Cardiac fibroblast (primary cell): ENCODE data around the gene PPP4C.
A peak's percentile ranks its signal among the peaks of the same experiment; 100 is the strongest.

Experiments
- DNase-seq, 2 donors: peaks; one replicate each; pipeline versions ENCODE4 v3.0.0 to v3.0.0-alpha.2; 2010; ENCODE audit warnings: low read depth in 2 of 2
- H3K4me3 ChIP-seq, 2 donors: replicated peaks in 1 of 2; 1 replicate in 1 of 2; 2 replicates in 1 of 2; pipeline ENCODE4 v1.5.1; 2011; ENCODE audit warnings: low read depth in 2 of 2, low read length in 2 of 2, mild to moderate bottlenecking in 2 of 2, moderate library complexity in 1 of 2
- TF ChIP-seq, protein P1 (sequence below): IDR thresholded peaks from one replicate; pipeline ENCODE4 v1.5.1; 2011; ENCODE audit warnings: low read depth, mild to moderate bottlenecking, low read length, inconsistent platforms

PPP4C gene

DNA sequence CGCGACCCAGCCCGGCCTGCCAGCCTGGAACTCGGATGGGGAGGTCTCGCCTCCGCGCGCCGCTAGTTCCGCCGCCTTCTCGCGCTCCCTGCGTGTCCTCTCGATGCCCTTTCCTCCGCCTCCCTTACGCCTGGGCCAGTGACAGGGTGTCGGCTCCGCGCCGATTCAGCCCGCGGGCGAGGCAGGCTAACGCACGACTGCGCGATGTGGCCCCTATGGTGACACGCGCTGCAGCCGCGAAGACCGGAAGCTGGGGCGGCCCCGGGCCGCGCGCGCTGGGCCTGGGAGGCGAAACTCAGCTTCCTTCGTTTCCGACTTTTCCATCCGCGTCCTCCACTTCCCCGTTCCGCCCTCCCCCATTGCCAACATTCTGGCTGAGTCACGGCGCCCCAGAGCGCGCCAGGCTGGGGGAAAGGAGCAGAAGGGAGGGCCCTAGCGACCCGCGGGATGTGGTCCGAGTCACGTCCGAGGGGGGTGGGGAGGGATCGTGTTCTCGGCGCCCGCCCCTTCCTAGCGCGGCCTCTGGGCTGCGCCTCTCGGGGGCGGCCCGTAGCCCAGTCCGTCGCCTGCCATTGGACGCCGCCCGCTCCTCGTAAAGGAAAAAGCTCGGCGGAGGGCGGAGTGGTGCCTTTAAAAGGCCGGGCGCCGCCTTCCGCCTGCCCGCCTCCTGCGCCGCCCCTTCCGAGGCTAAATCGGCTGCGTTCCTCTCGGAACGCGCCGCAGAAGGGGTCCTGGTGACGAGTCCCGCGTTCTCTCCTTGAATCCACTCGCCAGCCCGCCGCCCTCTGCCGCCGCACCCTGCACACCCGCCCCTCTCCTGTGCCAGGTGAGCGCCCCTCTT is 10.5 kb upstream of the PPP4C start, which contains the start of gene ALDOA:
Gene ALDOA (plus strand): TSS at position 659 of the 841 bp plus-strand sequence. CDS start 1,138 bp downstream, outside the sequence.
- peak within 1 kb of the TSS; percentile 98 to 100 for H3K4me3 ChIP-seq
- TF ChIP-seq, protein P1, sequence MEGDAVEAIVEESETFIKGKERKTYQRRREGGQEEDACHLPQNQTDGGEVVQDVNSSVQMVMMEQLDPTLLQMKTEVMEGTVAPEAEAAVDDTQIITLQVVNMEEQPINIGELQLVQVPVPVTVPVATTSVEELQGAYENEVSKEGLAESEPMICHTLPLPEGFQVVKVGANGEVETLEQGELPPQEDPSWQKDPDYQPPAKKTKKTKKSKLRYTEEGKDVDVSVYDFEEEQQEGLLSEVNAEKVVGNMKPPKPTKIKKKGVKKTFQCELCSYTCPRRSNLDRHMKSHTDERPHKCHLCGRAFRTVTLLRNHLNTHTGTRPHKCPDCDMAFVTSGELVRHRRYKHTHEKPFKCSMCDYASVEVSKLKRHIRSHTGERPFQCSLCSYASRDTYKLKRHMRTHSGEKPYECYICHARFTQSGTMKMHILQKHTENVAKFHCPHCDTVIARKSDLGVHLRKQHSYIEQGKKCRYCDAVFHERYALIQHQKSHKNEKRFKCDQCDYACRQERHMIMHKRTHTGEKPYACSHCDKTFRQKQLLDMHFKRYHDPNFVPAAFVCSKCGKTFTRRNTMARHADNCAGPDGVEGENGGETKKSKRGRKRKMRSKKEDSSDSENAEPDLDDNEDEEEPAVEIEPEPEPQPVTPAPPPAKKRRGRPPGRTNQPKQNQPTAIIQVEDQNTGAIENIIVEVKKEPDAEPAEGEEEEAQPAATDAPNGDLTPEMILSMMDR = no peak
- peak; percentile 99 to 100 for DNase-seq

DNA sequence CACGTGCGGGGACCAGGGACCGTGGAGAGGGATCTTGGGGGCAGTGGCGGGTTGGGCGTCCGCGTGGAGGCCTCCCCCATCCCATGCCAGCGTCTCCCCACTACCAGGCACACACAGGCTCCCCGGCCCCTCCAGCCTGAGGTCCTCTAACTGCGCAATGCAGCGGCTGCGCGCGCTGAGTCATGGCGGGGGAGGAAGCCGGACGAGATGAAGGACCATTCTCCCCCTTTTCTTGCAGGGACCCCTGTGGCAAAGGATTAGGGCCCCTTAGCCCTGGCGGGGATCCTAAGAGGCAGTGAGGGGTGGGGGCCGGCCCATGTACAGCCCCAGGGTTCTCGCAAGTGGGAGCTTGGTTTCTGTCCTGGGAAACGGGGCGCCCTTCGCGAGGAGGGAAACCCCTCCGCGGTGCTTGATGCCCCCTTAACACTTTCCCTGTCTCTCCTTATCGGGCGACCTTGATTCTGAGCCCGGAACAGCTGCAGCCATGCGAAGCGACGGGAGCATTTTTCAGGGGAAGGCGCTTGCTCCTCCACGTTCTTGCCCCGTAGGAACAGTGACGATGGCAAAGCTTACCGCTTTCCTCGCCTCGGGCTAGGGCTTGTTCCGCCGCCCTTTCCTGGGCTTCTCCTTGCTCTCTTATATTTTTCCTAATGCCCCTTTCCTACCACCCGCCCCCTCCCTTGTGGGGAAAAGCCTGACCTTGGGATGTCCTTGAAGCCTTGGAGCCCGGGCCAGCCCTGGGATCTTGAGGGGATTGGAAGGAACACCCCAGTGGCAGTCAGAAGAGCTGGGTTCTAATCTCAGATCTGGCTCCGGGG is 9.6 kb upstream of the PPP4C start:
- DNase-seq = peak; percentile 70 to 76
- H3K4me3 ChIP-seq = peak overlapping the region; percentile 98 to 100
- TF ChIP-seq, protein P1 = no peak

DNA sequence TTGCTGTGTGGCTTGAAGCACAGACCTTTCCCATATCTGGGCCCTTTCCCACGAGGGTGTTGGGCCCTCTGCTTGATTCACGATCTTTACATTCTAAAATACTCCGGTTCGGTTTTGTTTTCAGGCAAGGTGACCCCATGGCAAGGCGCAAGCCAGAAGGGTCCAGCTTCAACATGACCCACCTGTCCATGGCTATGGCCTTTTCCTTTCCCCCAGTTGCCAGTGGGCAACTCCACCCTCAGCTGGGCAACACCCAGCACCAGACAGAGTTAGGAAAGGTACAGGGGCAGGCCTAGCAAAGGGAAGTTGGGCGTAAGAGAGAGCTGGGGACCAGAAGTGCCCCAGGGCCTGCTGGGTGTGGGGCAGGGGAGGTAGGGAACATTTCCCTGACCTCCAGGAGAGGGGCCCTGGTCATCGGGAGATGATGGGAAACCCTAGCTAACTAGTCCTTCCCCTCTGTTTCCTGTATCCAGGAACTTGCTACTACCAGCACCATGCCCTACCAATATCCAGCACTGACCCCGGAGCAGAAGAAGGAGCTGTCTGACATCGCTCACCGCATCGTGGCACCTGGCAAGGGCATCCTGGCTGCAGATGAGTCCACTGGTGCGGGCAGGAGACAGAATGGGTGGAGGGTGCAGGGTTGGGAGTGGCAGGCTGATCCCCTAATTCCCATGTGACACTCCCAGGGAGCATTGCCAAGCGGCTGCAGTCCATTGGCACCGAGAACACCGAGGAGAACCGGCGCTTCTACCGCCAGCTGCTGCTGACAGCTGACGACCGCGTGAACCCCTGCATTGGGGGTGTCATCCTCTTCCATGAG is 8.8 kb upstream of the PPP4C start:
- peak overlapping the region; percentile 98 to 100 for H3K4me3 ChIP-seq
- TF ChIP-seq, protein P1 = no peak
- no peak for DNase-seq

DNA sequence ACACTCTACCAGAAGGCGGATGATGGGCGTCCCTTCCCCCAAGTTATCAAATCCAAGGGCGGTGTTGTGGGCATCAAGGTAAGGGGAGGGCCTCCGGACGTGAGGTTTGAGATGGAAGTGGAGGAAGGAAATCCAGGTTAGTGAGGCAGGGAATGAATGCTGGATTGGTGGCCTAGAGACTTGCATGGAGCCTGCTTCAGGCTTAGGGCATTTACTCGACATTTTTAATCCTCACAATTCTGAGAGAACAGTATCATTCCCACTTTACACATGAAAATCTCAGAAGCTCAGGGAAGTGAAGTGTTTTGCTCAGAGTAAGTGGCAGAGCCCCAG is 8.2 kb upstream of the PPP4C start:
- TF ChIP-seq, protein P1 = no peak
- H3K4me3 ChIP-seq = peak overlapping the region; percentile 98 to 100
- no peak for DNase-seq

DNA sequence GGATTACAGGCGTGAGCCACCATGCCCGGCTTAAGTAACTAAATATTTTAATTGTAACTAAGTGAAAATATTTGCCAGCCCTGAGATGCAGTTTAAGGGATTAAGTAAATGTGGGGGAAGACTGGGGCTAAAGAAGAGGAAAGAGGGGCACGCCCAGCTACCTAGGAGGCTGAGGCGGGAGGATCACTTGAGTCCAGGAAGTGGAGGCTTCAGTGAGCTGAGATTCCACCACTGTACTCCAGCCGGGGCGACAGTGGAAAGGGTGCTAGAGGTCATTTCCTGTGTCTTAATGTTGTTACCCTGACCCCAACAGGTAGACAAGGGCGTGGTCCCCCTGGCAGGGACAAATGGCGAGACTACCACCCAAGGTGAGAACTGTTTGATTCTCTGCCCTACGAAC is 7.5 kb upstream of the PPP4C start:
- no peak for DNase-seq
- H3K4me3 ChIP-seq = peak overlapping the region; percentile 11 to 35
- TF ChIP-seq, protein P1 = no peak
